K562 (cell line): ENCODE data around the gene ST6GALNAC1. TPM values are rescaled to one million over a fixed set of nuclear protein-coding genes. Genes with fewer than 3 reads are reported as not detected.
A peak's percentile ranks its signal among the peaks of the same experiment; 100 is the strongest.

Experiments
- ATAC-seq: fragments of 200-7000 bp; cut with Tn5 transposase; 3 replicates; pipeline ENCODE4 v1.9.1; 2020; ENCODE audit warnings: moderate library complexity
- BruUV-seq: library from RNA; stranded (reverse); fragments of 400-500 nt; replicated peaks from 2 replicates; lab custom pipeline; 2021; lab: Mats Ljungman, UMichigan
- CTCF ChIA-PET: fragments of 300-600 bp; formaldehyde crosslinking; extraction: SDS; loops from one replicate; lab custom pipeline; 2021; ENCODE audit warnings: low intra/inter-chr PET ratio; lab: Yijun Ruan, JAX
- POLR2A ChIA-PET: fragments of 300-600, 350-650 bp; sonication (Branson Sonifier 250); formaldehyde crosslinking; extraction: SDS; loops from one replicate; lab custom pipeline; 2021; ENCODE audit warnings: antibody characterized with exemption, inconsistent platforms; lab: Yijun Ruan, JAX
- DNase-seq, 4 experiments: peaks; one replicate each; pipeline versions ENCODE4 v3.0.0 to v3.0.0-alpha.2; 2011 to 2018; ENCODE audit warnings: low spot score in 3 of 4, mixed read lengths in 3 of 4; ENCODE audit errors: extremely low read depth in 1 of 4
- FAIRE-seq: peaks from 2 replicates; lab custom pipeline; 2011; peaks lifted over from hg19 to GRCh38; lab: Jason Lieb, UNC
- H2AFZ ChIP-seq: 2 replicates; pipeline ENCODE4 v1.6.0; 2011; ENCODE audit warnings: low read depth, low read length, control low read depth, inconsistent platforms
- H3K27ac ChIP-seq: fragments of 200-600 bp; 3 replicates; pipeline ENCODE4 v1.8.0; 2011; ENCODE audit warnings: low read depth, mild to moderate bottlenecking, control low read depth, inconsistent platforms, low read length, moderate library complexity, mixed read lengths; ENCODE audit errors: extremely low read depth
- H3K27me3 ChIP-seq, 2 experiments: fragments of 300-600 bp in 1 of 2; 2 replicates in 1 of 2; 3 replicates in 1 of 2; pipeline versions ENCODE4 v1.6.0 to v1.8.0; 2011; ENCODE audit warnings: inconsistent platforms in 2 of 2, low read length in 2 of 2, mild to moderate bottlenecking in 1 of 2, mixed read lengths in 1 of 2, moderate library complexity in 1 of 2; ENCODE audit not compliant: control insufficient read depth in 2 of 2, insufficient read depth in 2 of 2
- H3K36me3 ChIP-seq: fragments of 300-600 bp; 3 replicates; pipeline ENCODE4 v1.8.0; 2011; ENCODE audit warnings: mild to moderate bottlenecking, low read length, inconsistent platforms; ENCODE audit not compliant: control insufficient read depth, insufficient read depth
- H3K4me1 ChIP-seq, 2 experiments: fragments of 200-600 bp in 1 of 2; replicated peaks in 1 of 2; 2 replicates in 1 of 2; 3 replicates in 1 of 2; pipeline versions ENCODE4 v1.5.1 to v1.8.0; 2011; ENCODE audit warnings: inconsistent platforms in 2 of 2, low read length in 2 of 2, mild to moderate bottlenecking in 1 of 2, mixed read lengths in 1 of 2, moderate library complexity in 1 of 2; ENCODE audit not compliant: control insufficient read depth in 2 of 2, insufficient read depth in 2 of 2
- H3K4me2 ChIP-seq: 2 replicates; pipeline ENCODE4 v1.6.1; 2011; ENCODE audit warnings: low read length, control low read depth, inconsistent platforms, mixed read lengths; ENCODE audit not compliant: insufficient read depth
- H3K4me3 ChIP-seq: fragments of 200-600 bp; sonication (generic), shearing (Covaris generic); 2 replicates; pipeline ENCODE4 v1.5.1; 2016; ENCODE audit warnings: control low read depth, inconsistent platforms
- H3K79me2 ChIP-seq: fragments of 200-600 bp; 3 replicates; pipeline ENCODE4 v1.8.0; 2011; ENCODE audit warnings: low read length, inconsistent platforms; ENCODE audit not compliant: control insufficient read depth, insufficient read depth
- H3K9ac ChIP-seq, 2 experiments: 2 replicates each; pipeline versions ENCODE4 v1.6.0 to v1.6.1; 2011; ENCODE audit warnings: low read depth in 2 of 2, low read length in 2 of 2, control low read depth in 1 of 2, inconsistent platforms in 1 of 2, mild to moderate bottlenecking in 1 of 2, mixed read lengths in 1 of 2; ENCODE audit not compliant: insufficient read depth in 1 of 2
- H3K9me1 ChIP-seq: one replicate; pipeline ENCODE4 v1.6.0; 2011; ENCODE audit warnings: inconsistent platforms, mild to moderate bottlenecking, low read length, moderate library complexity; ENCODE audit not compliant: control insufficient read depth, insufficient read depth
- H3K9me3 ChIP-seq: replicated peaks from 2 replicates; pipeline ENCODE4 v1.5.1; 2011; ENCODE audit warnings: low read depth, low read length, inconsistent platforms; ENCODE audit not compliant: control insufficient read depth, insufficient read depth
- H4K20me1 ChIP-seq: replicated peaks from 2 replicates; pipeline ENCODE4 v1.6.1; 2011; ENCODE audit warnings: low read length, inconsistent platforms, mixed read lengths; ENCODE audit not compliant: control insufficient read depth, insufficient read depth
- OTX1 ChIP-seq: fragments of 450-650 bp; formaldehyde crosslinking; IDR thresholded peaks from 2 replicates; pipeline ENCODE4 v1.4.0; 2022; ENCODE audit warnings: mild to moderate bottlenecking
- POLR2G ChIP-seq: fragments of 200-400 bp; formaldehyde crosslinking; IDR thresholded peaks from 2 replicates; pipeline ENCODE4 v1.6.1; 2017; ENCODE audit warnings: low read depth, mild to moderate bottlenecking, antibody characterized with exemption, low read length, moderate library complexity
- ZBTB33 ChIP-seq: sonication (generic); formaldehyde crosslinking; IDR thresholded peaks from 2 replicates; pipeline ENCODE4 v1.8.1; 2023; ENCODE audit warnings: mild to moderate bottlenecking, missing genetic modification reagents
- ZNF212 ChIP-seq: fragments of 450-650 bp; formaldehyde crosslinking; IDR thresholded peaks from 2 replicates; pipeline ENCODE4 v1.4.0; 2020; ENCODE audit warnings: mild to moderate bottlenecking
- WGBS: fragments of 100-300 bp; shearing (Covaris generic); methylation state at CpG from one replicate; pipeline ENCODE4 v1.1.6; 2016; ENCODE audit warnings: low coverage, mixed read lengths; ENCODE audit not compliant: insufficient coverage; ENCODE audit errors: missing lambda C conversion rate; 5-methylcytosine and 5-hydroxymethylcytosine counted together
- in situ Hi-C: fragments of 300-500 bp; cut with MboI; formaldehyde crosslinking; loops from 4 replicates; pipeline ENCODE4 v1.15.0; 2018; ENCODE audit warnings: inconsistent platforms, mixed read lengths
- intact Hi-C: fragments of 100-400 bp; cut with micrococcal nuclease; formaldehyde crosslinking; loops from 2 replicates; pipeline ENCODE4 v1.14.2; 2022
- polyA plus RNA-seq, 8 experiments: library from polyadenylated mRNA; depleted of rRNA in 4 of 8; stranded (reverse) in 5 of 8; unstranded in 3 of 8; fragments of >200 nt; fragmentation: Nextera tagmentation in 2 of 8; fragmentation: Illumina TruSeq in 1 of 8; extraction: Ambion mirVana in 2 of 8; extraction: Trizol in 1 of 8; gene quantifications; 2 replicates each; pipeline versions ENCODE4 v1.2.1 to v1.2.3, GENCODE V29; 2011 to 2014; ENCODE audit warnings: inconsistent platforms in 1 of 8, missing spikeins in 1 of 8
- total RNA-seq, 7 experiments: library from RNA; depleted of rRNA in 6 of 7; stranded (reverse); fragments of >200 nt in 6 of 7; fragmentation: Illumina TruSeq in 2 of 7; extraction: Trizol in 2 of 7; gene quantifications; 2 replicates each; pipeline versions ENCODE4 v1.2.1 to v1.2.3, GENCODE V29; 2011 to 2021; ENCODE audit warnings: low replicate concordance in 1 of 7

Gene ST6GALNAC1
- total and polyA plus RNA-seq, 9 of the 15 experiments (the other 6 are each of a cell fraction or from before 2014, with no cell fraction given), result 20.6 to 68.4 (median 50.5) TPM

DNA sequence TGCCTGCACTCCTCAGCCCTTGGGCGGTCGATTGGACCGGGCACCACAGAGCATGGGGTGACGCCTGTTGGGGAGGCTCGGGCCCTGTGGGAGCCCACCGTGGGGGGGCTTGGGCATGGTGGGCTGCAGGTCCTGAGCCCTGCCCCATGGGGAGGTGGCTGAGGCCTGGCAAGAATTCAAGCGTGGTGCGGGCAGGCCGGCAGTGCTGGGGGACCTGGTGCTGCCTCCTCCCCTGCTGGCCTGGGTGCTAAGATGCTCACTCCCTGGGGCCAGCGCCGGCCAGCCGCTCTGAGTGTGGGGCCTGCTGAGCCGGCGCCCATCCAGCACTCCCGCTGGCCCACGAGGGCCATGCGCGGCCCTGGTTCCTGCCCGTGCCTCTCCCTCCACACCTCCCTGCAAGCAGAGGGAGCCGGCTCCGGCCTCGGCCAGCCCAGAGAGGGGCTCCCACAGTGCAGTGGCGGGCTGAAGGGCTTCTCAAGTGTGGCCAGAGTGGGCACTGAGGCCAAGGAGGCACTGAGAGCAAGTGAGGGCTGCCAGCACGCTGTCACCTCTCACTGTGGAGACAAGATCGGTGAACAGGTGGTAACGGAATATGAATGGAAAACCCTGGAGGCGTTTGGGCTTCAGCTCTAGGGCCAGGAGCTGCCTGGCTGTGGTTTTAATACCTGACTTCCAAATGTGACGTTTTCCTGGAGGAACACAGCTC lies 28.5 kb downstream of the ST6GALNAC1 start:
- Histone ChIP-seq H3K4me1 (peaks cover 3 to 11% of the 10 kb centered on the region in 2 experiments; a peak in 4 of 5 replicates), H3K9me3 (peaks cover 6% of the 10 kb centered on the region), H3K4me3 (no peak overlapping the region), H2AFZ (no peak overlapping the region), H3K36me3 (no peaks in the 10 kb centered on the region), H3K27me3 (no peaks in the 10 kb centered on the region), H3K9ac (no peak overlapping the region), H3K27ac (no peak overlapping the region), H4K20me1 (no peaks in the 10 kb centered on the region), H3K4me2 (no peak overlapping the region), H3K9me1 (no peaks in the 10 kb centered on the region), H3K79me2 (no peaks in the 10 kb centered on the region)
- 89% methylated on average over 17 of the region's 28 CpGs for WGBS
- no TSS peak for BruUV-seq
- FAIRE-seq (no peak), DNase-seq (no peak), ATAC-seq (no peak)
- CTCF ChIA-PET, result no interaction called here
- POLR2A ChIA-PET, result interaction anchor here (1.7 to 4.1 kb wide), 6 partner anchors 8 to 57 kb away, joined by 5 to 33 read pairs (median 6); no protein-coding TSS in a partner anchor
- TF ChIP-seq ZBTB33 (CRISPR knock-in tag) (peak; percentile 50; the same call in 1 of the 2 replicates), ZNF212 (CRISPR knock-in tag) (no peak), POLR2G (peak; percentile 66), OTX1 (CRISPR knock-in tag) (no peak)
- in situ Hi-C loops, result no loop called here
- intact Hi-C loops, result no loop called here
